GM21737 (cell line): Measurements from ENCODE around the gene SLC22A31.
"Not testable (repeated sequence)": the region's sequence is repeated elsewhere in the genome, so short reads cannot be mapped to it uniquely, and the experiment has no call there.

ENCODE experiments used
- ATAC-seq: cut with Tn5 transposase; IDR thresholded peaks from one replicate; pipeline ENCODE4 v1.9.1; 2021; ENCODE audit warnings: mild to moderate bottlenecking, moderate library complexity; ENCODE audit not compliant: unreplicated experiment

Gene SLC22A31

DNA sequence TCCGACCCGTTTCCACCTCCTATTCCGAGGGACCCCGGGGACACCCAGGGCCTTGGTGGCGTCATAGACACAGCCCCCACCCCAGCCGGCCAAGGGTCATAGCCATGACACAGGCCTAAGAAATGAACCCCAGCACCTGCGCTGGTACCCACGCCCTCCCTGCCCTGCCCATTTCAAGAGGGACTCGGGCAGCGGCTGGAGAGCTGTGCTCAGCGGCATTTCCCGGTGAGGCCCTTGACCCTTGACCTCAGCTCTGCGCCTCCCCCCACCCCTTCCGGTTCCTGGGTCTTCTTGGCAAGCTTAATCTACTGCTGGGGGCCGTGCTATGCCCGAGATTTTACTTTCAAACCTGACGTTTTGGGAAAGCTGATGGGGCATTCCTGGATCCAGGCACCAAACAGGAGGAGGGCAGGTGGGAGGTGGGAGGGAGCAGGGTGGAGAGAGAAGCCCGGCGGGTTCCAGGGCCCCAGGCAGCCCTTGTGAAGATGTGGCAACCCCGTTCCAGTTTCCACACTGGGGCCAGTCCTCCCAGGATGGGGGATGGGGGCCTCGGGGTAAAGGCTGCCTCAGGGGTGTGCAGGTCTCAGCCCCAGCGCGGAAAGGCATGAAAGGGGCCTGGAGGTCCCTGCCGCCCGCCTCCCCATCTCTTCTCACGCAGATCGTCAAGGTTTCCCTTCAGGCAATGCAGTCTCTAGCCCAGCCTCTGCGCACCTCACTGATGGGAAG, at the start of gene SLC22A31:
TSS of gene SLC22A31 (minus strand) at position 414 of the 726 bp plus-strand sequence. CDS start at position 378, 36 bp downstream.
- no peak for ATAC-seq

DNA sequence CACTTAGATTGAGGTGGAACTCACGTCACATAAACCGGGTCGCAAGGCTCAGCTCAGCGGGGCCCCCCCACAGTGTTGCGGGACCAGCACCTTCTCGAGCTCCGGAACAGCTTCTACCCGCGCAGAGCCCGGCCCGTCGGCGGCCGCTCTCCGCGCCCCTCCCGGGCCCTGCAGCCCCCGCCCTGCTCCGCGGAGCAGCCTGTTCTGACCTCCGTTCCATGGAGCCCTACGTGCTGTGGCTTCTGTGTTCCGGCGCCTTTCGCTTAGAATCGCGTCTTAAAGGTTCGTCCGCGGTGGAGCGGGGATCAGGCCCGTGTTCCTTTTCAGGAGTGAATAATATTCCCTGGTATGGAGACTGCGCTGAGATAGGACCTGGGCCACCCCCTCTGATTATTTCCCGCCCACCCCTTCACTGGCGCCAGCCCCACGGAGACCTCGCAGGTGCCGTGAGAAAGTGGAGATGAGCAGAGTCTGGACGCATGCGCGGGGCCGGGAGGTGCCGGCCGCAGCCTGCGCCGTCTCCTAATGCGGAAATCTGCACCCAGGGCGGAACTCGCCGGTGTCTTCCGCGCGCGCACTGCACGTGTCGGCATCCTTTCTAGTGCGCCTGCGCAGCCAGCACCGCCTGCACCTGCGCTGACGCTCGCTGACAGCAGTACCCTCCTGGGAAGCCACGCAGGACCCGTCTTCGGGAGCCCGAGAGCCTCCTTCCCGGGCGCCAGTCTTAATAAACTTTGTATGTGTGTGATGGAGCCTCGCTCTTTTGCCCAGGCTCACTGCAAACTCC, 48.1 kb upstream of the SLC22A31 start:
- no peak for ATAC-seq

DNA sequence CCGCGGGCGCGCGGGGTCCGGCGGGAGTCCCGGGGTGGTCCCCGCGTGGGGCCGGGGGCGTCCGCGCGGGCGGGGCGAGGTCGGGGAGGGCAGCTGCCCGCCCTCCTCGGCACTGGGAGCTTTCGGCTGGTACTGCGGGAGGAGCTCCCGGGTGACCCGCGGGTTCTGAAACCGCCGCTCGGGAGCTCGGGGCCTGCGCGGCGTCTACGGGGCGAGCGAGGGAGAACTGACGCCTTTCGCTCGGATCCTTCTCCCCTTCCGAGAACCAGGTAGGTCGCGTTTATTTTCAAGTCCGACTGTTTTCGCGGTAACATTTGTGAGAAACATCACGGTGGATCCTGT, 47.4 kb upstream of the SLC22A31 start:
- not testable (repeated sequence) for ATAC-seq

DNA sequence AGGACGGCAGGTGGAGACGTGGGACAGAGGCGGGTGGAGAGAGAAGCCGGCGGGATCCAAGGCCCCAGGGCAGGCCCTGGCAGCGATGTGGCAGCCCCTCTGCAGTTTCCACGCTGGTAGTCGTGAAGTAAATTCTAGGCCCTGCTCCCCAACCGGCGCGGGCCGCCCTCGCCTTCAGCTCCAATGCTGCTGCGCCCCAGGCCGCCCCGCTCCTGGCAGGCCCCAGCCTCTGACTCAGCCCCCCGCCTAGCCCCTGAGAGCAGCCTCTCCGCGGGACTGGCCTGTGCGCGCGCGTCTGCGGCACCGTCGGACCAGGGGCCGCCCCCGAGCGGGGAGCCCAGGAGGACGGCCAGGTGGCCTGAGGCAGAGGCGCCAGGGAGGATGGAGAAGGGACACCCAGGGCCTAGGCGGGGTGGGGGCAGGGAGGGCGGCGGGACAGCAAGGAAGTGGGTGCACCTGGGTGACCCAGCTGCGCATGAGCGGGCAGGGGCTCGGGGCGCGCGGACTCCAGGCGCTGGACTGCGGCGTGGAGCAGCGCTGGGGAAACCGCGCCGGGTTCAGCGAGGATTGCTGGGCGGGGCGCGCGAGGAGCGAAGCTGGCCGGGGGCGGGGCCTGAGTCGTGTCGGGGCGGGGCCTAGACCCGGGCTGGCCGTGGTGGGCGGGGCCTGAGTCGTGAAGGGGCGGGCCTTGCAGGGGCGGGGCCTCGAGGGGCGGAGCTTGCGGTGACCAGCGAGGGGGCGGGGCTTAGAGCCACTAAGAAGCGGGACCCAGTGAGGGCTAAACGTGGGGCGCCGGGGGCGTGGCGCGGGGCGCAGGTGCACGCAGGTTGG, 46.8 kb upstream of the SLC22A31 start:
- ATAC-seq: peak; percentile 68

DNA sequence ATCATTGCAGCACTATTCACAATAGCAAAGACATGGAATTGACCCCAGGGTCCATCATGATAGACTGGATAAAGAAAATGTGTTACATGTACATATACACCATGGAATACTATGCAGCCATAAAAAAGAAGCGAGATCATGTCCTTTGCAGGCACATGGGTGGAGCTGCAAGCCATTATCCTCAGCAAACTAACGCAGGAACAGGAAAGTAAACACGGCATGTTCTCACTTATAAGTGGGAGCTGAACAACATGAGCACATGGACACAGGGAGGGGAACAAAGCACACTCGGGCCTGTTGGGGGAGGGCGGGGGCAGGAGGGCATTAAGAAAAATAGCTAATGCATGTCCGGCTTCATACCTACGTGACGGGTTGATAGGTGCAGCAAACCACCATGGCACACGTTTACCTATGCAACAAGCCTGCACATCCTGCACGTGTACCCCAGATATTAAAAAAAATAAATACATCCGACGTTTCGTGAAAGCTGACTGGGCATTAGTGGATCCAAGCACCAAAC, 46.1 kb upstream of the SLC22A31 start:
- no peak for ATAC-seq

- ATAC-seq: no peak
Observed at GRCh38 chr16:89244754-89245153, 44.4 kb upstream of the SLC22A31 start.

GRCh38 chr16:89244264-89244663, 43.9 kb upstream of the SLC22A31 start:
- ATAC-seq: not testable (repeated sequence)

DNA sequence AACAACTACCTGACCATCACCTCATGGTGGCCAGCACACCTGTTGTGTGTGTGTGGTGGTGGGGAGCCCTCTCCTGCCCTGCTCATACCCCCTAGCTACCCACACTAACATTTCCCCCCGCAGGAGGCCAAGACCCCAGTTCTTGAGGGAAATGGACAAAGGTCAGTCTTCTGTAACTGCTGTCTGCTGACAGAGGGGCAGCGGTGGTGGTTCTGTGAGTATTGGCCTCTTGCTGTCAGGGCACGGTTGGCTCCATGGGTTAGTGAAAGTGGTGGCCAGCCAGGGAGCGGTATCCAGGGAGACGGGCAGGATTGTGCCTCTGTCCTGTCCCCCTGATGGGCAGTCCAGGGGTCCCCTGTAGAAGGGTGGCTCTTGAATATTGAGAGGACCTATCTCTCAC, 43.3 kb upstream of the SLC22A31 start:
- no peak for ATAC-seq

DNA sequence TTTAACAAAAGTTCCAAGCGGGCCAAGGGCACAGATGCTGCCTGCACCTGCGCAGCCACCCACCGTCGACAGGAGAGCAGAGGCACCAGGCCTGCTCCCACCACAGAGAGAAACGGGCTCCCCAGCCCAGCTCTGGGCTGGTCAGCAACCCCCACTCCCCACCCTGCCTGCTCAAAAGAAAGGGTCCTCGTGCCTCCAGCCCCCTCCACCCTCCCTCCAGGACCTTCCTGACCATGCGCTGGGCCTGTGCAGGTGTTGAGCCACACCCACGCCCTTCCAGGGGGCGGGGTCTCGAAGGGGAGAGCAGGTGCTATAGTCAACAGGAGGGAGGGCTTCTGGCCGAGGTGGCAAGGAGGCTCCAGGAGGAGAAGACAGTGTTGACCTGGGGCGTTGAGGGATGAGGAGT, 42.5 kb upstream of the SLC22A31 start:
- ATAC-seq: no peak

DNA sequence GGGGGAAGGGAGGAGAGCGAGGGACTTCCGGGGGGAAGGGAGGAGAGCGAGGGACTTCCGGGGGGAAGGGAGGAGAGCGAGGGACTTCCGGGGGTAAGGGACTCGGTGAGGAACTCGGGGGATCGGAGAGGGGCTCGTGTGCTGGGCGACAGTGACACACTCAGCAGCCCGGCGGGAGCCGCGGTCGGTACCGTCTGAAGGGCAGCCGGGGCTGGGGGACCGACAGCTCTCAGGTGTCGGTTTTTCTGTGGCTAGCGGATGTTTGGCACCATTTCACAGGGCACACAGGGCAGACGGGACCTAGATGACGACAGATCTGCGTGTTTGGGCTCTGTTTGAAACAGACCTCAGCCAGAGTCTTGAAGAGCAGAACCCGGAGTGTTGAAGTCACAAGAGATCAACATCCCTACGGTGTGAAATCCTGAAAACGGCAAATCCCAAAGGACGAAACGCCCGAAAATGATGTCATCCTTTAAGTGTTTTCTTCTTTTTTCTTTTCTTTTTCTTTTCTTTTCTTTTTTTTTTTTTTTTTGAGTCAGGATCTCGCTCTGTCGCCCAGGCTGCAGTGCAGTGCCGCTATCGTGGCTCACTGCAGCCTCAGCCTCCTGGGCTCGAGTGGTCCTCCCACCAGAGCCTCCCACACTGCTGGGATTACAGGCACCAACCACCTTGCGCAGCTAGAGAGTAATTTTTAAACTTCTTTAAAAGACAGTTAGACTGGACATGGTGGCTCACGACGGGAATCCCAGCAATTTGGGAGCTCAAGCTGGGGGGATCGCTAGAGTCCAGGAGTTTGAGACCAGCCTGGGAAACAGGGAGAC, 41.1 kb upstream of the SLC22A31 start:
- ATAC-seq: peak; percentile 63

- no peak for ATAC-seq
Observed at GRCh38 chr16:89237733-89238132, 37.4 kb upstream of the SLC22A31 start.

GRCh38 chr16:89233678-89234490, 33.5 kb upstream of the SLC22A31 start:
- ATAC-seq: no peak

DNA sequence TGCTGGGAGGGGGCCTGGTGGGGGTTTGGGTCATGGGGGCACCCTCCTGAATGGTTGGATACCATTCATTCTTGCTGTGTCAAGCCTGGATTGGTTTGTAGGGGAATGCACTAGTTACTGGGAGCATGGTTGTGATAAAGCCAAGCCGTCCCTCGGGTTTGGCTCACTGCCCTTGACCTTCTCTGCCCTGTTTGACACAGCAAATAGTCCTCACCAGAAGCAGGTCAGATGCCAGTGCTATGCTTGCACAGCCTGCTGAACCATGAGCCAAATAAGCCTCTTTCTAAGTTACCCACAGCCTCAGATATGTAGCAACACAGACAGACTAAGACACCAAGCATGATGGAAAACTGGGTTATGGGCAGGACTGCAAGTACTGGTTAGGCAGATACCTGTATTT, 31.8 kb upstream of the SLC22A31 start:
- no peak for ATAC-seq

DNA sequence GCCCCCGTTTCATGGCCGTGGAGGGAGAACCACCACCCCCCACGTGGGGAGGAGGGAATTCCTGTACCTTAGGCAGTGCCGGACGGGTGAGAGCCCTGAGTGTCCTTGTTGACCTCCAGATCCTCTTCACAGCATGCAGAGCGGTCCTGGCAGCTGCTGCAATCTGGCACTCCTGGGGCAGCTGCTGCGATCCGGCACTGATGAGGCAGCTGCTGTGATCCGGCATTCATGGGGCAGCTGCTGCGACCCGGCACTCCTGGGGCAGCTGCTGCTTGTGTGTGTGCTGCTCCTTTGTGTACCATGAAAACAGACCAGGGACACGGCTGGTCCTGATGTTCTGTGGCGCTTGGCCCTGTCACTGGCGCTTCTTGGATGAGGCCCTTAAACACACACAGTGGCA, 29.9 kb upstream of the SLC22A31 start:
- no peak for ATAC-seq

DNA sequence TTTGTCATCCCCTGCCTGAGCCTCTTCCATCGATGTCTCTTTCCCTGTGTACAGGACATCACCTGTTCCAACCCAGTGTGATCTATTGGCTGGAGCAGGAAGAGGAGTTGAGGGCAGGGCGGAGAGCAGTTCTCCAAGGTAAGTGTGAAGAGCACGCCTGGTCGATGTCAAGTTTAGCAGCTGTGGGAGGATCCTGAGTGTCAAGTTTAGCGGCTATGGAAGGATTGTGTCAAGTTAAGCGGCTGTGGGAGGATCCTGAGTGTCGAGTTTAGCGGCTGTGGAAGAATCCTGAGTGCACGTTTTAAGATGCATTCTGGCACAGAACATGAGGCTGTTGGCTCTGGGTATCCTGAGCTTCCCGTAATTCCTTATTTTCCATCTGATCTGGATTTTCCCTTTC, 24.3 kb upstream of the SLC22A31 start:
- ATAC-seq: no peak

- no peak for ATAC-seq
Observed at GRCh38 chr16:89222931-89223330, 22.6 kb upstream of the SLC22A31 start.

GRCh38 chr16:89221604-89222003, 21.3 kb upstream of the SLC22A31 start:
- ATAC-seq: no peak

GRCh38 chr16:89219365-89219764, 19.0 kb upstream of the SLC22A31 start:
- no peak for ATAC-seq

GRCh38 chr16:89217388-89218191, 17.3 kb upstream of the SLC22A31 start, which contains the start of gene ZNF778:
ZNF778 (plus strand) TSS chr16:89217703; CDS start chr16:89221128, 3,425 bp downstream.
- ATAC-seq: peak; percentile 76
